SK-N-SH (cell line): ENCODE measurements around the gene DOCK10. TPM values are rescaled to one million over a fixed set of nuclear protein-coding genes. Genes with fewer than 3 reads are reported as not detected.

Experiments used
- CTCF ChIA-PET: fragments of 300-600, 350-600 bp; formaldehyde crosslinking; extraction: SDS; loops from one replicate; lab custom pipeline; 2021; lab: Yijun Ruan, JAX
- POLR2A ChIA-PET: fragments of 350-600 bp; sonication (Branson Sonifier 250); formaldehyde crosslinking; extraction: SDS; loops from one replicate; lab custom pipeline; 2020; ENCODE audit warnings: antibody characterized with exemption, inconsistent platforms; lab: Yijun Ruan, JAX
- DNase-seq: peaks from one replicate; pipeline ENCODE4 v3.0.0; 2012
- H2AFZ ChIP-seq: fragments of 200-600 bp; sonication (generic); 2 replicates; pipeline ENCODE4 v1.8.1; 2016; ENCODE audit warnings: antibody characterized with exemption, mild to moderate bottlenecking, low read depth
- H3F3A ChIP-seq: fragments of 200-600 bp; sonication (generic); replicated peaks from 2 replicates; pipeline ENCODE3; 2016; ENCODE audit warnings: antibody characterized with exemption, mild to moderate bottlenecking; ENCODE audit not compliant: insufficient read depth
- H3K27ac ChIP-seq, 2 experiments: fragments of 200-500 bp in 1 of 2; fragments of 200-600 bp in 1 of 2; sonication (Bioruptor generic) in 1 of 2; sonication (generic), shearing (Covaris generic) in 1 of 2; 2 replicates each; pipeline versions ENCODE4 v1.5.1 to v1.6.1; 2014 to 2016; ENCODE audit warnings: low read depth in 2 of 2, inconsistent platforms in 1 of 2, low read length in 1 of 2, mild to moderate bottlenecking in 1 of 2, mixed read lengths in 1 of 2
- H3K27me3 ChIP-seq: fragments of 200-600 bp; sonication (generic), shearing (Covaris generic); 2 replicates; pipeline ENCODE4 v1.6.1; 2016; ENCODE audit warnings: mixed run types; ENCODE audit not compliant: insufficient read depth
- H3K36me3 ChIP-seq, 2 experiments: fragments of 200-500 bp in 1 of 2; fragments of 200-600 bp in 1 of 2; sonication (Bioruptor generic) in 1 of 2; sonication (generic) in 1 of 2; replicated peaks in 1 of 2; 2 replicates each; pipeline versions ENCODE3 to v1.5.1; 2014 to 2016; ENCODE audit warnings: low read length in 1 of 2, mild to moderate bottlenecking in 1 of 2; ENCODE audit not compliant: insufficient read depth in 2 of 2, control insufficient read depth in 1 of 2
- H3K4me1 ChIP-seq, 2 experiments: fragments of 200-500 bp in 1 of 2; fragments of 200-600 bp in 1 of 2; sonication (Bioruptor generic) in 1 of 2; sonication (generic), shearing (Covaris generic) in 1 of 2; 2 replicates each; pipeline versions ENCODE4 v1.5.1 to v1.6.1; 2014 to 2016; ENCODE audit warnings: low read depth in 1 of 2, low read length in 1 of 2, mixed run types in 1 of 2; ENCODE audit not compliant: insufficient read depth in 2 of 2, control insufficient read depth in 1 of 2
- H3K4me2 ChIP-seq: fragments of 200-600 bp; sonication (generic), shearing (Covaris generic); 2 replicates; pipeline ENCODE4 v1.6.1; 2017; ENCODE audit warnings: mixed run types
- H3K4me3 ChIP-seq, 2 experiments: fragments of 200-500 bp in 1 of 2; fragments of 200-600 bp in 1 of 2; sonication (Bioruptor generic) in 1 of 2; sonication (generic), shearing (Covaris generic) in 1 of 2; 2 replicates each; pipeline versions ENCODE4 v1.5.1 to v1.8.1; 2014 to 2016; ENCODE audit warnings: low read depth in 2 of 2, inconsistent platforms in 1 of 2, low read length in 1 of 2, mild to moderate bottlenecking in 1 of 2, mixed read lengths in 1 of 2, moderate library complexity in 1 of 2
- H3K79me2 ChIP-seq: fragments of 200-600 bp; sonication (generic); 2 replicates; pipeline ENCODE4 v1.8.1; 2017; ENCODE audit warnings: mild to moderate bottlenecking; ENCODE audit not compliant: insufficient read depth
- H3K9ac ChIP-seq: fragments of 200-600 bp; sonication (generic); 2 replicates; pipeline ENCODE4 v1.6.1; 2017; ENCODE audit warnings: mixed run types
- H3K9me2 ChIP-seq: fragments of 200-600 bp; sonication (generic); 2 replicates; pipeline ENCODE4 v1.6.1; 2017; ENCODE audit warnings: mixed run types
- H3K9me3 ChIP-seq: fragments of 200-600 bp; sonication (generic); 2 replicates; pipeline ENCODE4 v1.6.1; 2017; ENCODE audit warnings: mixed run types, mild to moderate bottlenecking, moderate library complexity
- H4K20me1 ChIP-seq: fragments of 200-600 bp; sonication (generic); 2 replicates; pipeline ENCODE4 v1.6.1; 2017; ENCODE audit warnings: mild to moderate bottlenecking, mixed run types; ENCODE audit not compliant: insufficient read depth
- ELF1 ChIP-seq: IDR thresholded peaks from 2 replicates; pipeline ENCODE4 v1.4.0; 2012
- EP300 ChIP-seq, 2 experiments: IDR thresholded peaks; 2 replicates each; pipeline versions ENCODE4 v1.4.0 to v1.6.1; 2012; ENCODE audit warnings: borderline replicate concordance in 1 of 2, low read depth in 1 of 2, low read length in 1 of 2
- GATA2 ChIP-seq: sonication (generic); formaldehyde crosslinking; IDR thresholded peaks from 2 replicates; pipeline ENCODE4 v1.5.0; 2020; ENCODE audit warnings: mild to moderate bottlenecking, missing genetic modification reagents
- JUND ChIP-seq: IDR thresholded peaks from 2 replicates; pipeline ENCODE4 v1.4.0; 2012
- MAX ChIP-seq: IDR thresholded peaks from 2 replicates; pipeline ENCODE4 v1.4.0; 2012; ENCODE audit warnings: low read depth
- MEF2A ChIP-seq: IDR thresholded peaks from 2 replicates; pipeline ENCODE4 v1.4.0; 2012; ENCODE audit warnings: low read depth, borderline replicate concordance
- MXI1 ChIP-seq: IDR thresholded peaks from 2 replicates; pipeline ENCODE4 v1.6.1; 2012; ENCODE audit warnings: mild to moderate bottlenecking, low read depth, low read length, improper control_type of control experiment
- NFIC ChIP-seq: IDR thresholded peaks from 2 replicates; pipeline ENCODE4 v1.4.0; 2012; ENCODE audit warnings: borderline replicate concordance
- NRF1 ChIP-seq: IDR thresholded peaks from 2 replicates; pipeline ENCODE4 v1.6.1; 2012; ENCODE audit warnings: low read depth, mild to moderate bottlenecking, low read length
- PBX3 ChIP-seq: IDR thresholded peaks from 2 replicates; pipeline ENCODE4; 2012
- RAD21 ChIP-seq: IDR thresholded peaks from 2 replicates; pipeline ENCODE4 v1.6.1; 2012; ENCODE audit warnings: mild to moderate bottlenecking, low read length
- RCOR1 ChIP-seq: fragments of 150-350 bp; IDR thresholded peaks from 2 replicates; pipeline ENCODE4 v1.6.1; 2017; ENCODE audit warnings: antibody characterized with exemption, low read length
- RFX5 ChIP-seq: IDR thresholded peaks from 2 replicates; pipeline ENCODE4 v1.6.1; 2012; ENCODE audit warnings: mild to moderate bottlenecking, improper control_type of control experiment, low read length
- SMC3 ChIP-seq: IDR thresholded peaks from 2 replicates; pipeline ENCODE4 v1.6.1; 2012; ENCODE audit warnings: low read depth, low read length, improper control_type of control experiment
- TAF1 ChIP-seq: IDR thresholded peaks from 2 replicates; pipeline ENCODE4 v1.6.1; 2012; ENCODE audit warnings: low read depth, mild to moderate bottlenecking, low read length, moderate library complexity, borderline replicate concordance
- USF1 ChIP-seq: IDR thresholded peaks from 2 replicates; pipeline ENCODE4 v1.4.0; 2012; ENCODE audit warnings: low read depth, borderline replicate concordance
- WGBS: methylation state at CpG from one replicate; pipeline ENCODE4 v1.1.6; 2017; ENCODE audit warnings: low lambda C conversion rate; 5-methylcytosine and 5-hydroxymethylcytosine counted together
- polyA plus RNA-seq, 3 experiments: library from polyadenylated mRNA; depleted of rRNA; stranded (reverse); fragments of >200 nt; gene quantifications; 2 replicates each; pipeline ENCODE4 v1.2.3, GENCODE V29; 2012

The DOCK10 gene
- polyA plus RNA-seq, 1 of the 3 experiments (the other 2 are of a cell fraction): 24.1 TPM

- TF ChIP-seq MEF2A (no peak), PBX3 (no peak), NFIC (no peak)
Measured at GRCh38 chr2:224778474-224778877, 263.8 kb downstream of the DOCK10 start (continued).

GRCh38 chr2:224777559-224777930 lies 264.7 kb downstream of the DOCK10 start:
- H3K4me1 ChIP-seq: no peaks in the 10 kb centered on the region
- H3K4me2 ChIP-seq: no peak overlapping the region
- H2AFZ ChIP-seq: no peak overlapping the region
- ChIA-PET CTCF (interaction anchor here (0.7 to 3.4 kb wide), 11 partner anchors 8 to 884 kb away, joined by 3 to 27 read pairs (median 5); no protein-coding TSS in a partner anchor), POLR2A (no interaction called here)
- no peak overlapping the region for H3K27ac ChIP-seq
- no peaks in the 10 kb centered on the region for H3K79me2 ChIP-seq
- no peaks in the 10 kb centered on the region for H3K9me2 ChIP-seq
- no peak for DNase-seq
- H3F3A ChIP-seq: peaks cover 5% of the 10 kb centered on the region
- H3K9ac ChIP-seq: no peak overlapping the region
- peaks cover 6 to 44% of the 10 kb centered on the region in 2 experiments for H3K36me3 ChIP-seq
- no peaks in the 10 kb centered on the region for H3K9me3 ChIP-seq
- WGBS: 91% methylated on average over 3 of the region's 3 CpGs
- no peak overlapping the region for H3K4me3 ChIP-seq
- H3K27me3 ChIP-seq: no peaks in the 10 kb centered on the region
- TF ChIP-seq JUND (no peak), RAD21 (no peak), NFIC (no peak), MXI1 (no peak), NRF1 (no peak), RCOR1 (no peak), ELF1 (no peak), TAF1 (no peak), RFX5 (no peak), SMC3 (no peak), USF1 (no peak), EP300 (IDR thresholded peaks at IDR 0.05; ENCODE audit: borderline replicate concordance in 1 of 2, low read depth in 1 of 2, low read length in 1 of 2) (no peak), MAX (no peak), GATA2 (CRISPR knock-in tag) (no peak)
- H4K20me1 ChIP-seq: no peaks in the 10 kb centered on the region
